HepG2 (cell line): Measurements from ENCODE around the gene NEU4. TPM values are rescaled to one million over a fixed set of nuclear protein-coding genes. Genes with fewer than 3 reads are reported as not detected.

Source experiments
- EHMT2 ChIP-seq: fragments of 200-600 bp; sonication (generic); IDR thresholded peaks from 2 replicates; pipeline ENCODE4 v1.7.0; 2017; ENCODE audit warnings: antibody characterized with exemption, low read depth, low read length, borderline replicate concordance
- ELF1 ChIP-seq: sonication (generic); formaldehyde crosslinking; IDR thresholded peaks from 2 replicates; pipeline ENCODE4 v1.4.0; 2020; ENCODE audit warnings: missing genetic modification reagents
- FLYWCH1 ChIP-seq: sonication (generic); formaldehyde crosslinking; IDR thresholded peaks from 2 replicates; pipeline ENCODE4 v1.8.1; 2023; ENCODE audit warnings: mild to moderate bottlenecking, missing genetic modification reagents
- IKZF4 ChIP-seq: sonication (generic); formaldehyde crosslinking; IDR thresholded peaks from 2 replicates; pipeline ENCODE4 v1.5.1; 2020; ENCODE audit warnings: borderline replicate concordance, mild to moderate bottlenecking, low read depth, missing genetic modification reagents; ENCODE audit errors: not compliant biosample characterization
- IRX3 ChIP-seq: sonication (generic); formaldehyde crosslinking; IDR thresholded peaks from 2 replicates; pipeline ENCODE4 v1.8.1; 2023; ENCODE audit warnings: mild to moderate bottlenecking, low read depth, missing genetic modification reagents, borderline replicate concordance
- MXI1 ChIP-seq: IDR thresholded peaks from 3 replicates; pipeline ENCODE4 v1.6.1; 2012; ENCODE audit warnings: low read depth, low read length, inconsistent platforms, borderline replicate concordance
- PITX1 ChIP-seq: sonication (generic); formaldehyde crosslinking; IDR thresholded peaks from 2 replicates; pipeline ENCODE4 v1.5.1; 2020; ENCODE audit warnings: mild to moderate bottlenecking, missing genetic modification reagents
- RCOR2 ChIP-seq: IDR thresholded peaks from 2 replicates; pipeline ENCODE4 v1.6.1; 2016; ENCODE audit warnings: missing biosample characterization, missing genetic modification reagents
- TBL1XR1 ChIP-seq: fragments of 150-350 bp; IDR thresholded peaks from 2 replicates; pipeline ENCODE4 v1.6.1; 2014; ENCODE audit warnings: borderline replicate concordance, low read length; ENCODE audit not compliant: partially characterized antibody
- ZMYM3 ChIP-seq: sonication (generic); formaldehyde crosslinking; IDR thresholded peaks from 2 replicates; pipeline ENCODE4 v1.5.1; 2020; ENCODE audit warnings: mild to moderate bottlenecking, missing genetic modification reagents
- ZNF292 ChIP-seq: sonication (generic); formaldehyde crosslinking; IDR thresholded peaks from 2 replicates; pipeline ENCODE4 v1.8.1; 2022; ENCODE audit warnings: mild to moderate bottlenecking, low read depth, missing genetic modification reagents, borderline replicate concordance
- ZNF564 ChIP-seq: sonication (generic); formaldehyde crosslinking; IDR thresholded peaks from 2 replicates; pipeline ENCODE4 v1.8.1; 2023; ENCODE audit warnings: mild to moderate bottlenecking, missing genetic modification reagents
- ZNF652 ChIP-seq: IDR thresholded peaks from 2 replicates; pipeline ENCODE4 v1.6.1; 2016; ENCODE audit warnings: low read depth, borderline replicate concordance
- polyA plus RNA-seq, 8 experiments: library from polyadenylated mRNA; depleted of rRNA in 3 of 8; stranded (reverse) in 7 of 8; unstranded in 1 of 8; fragments of >200 nt; fragmentation: Illumina TruSeq in 4 of 8; extraction: Trizol in 4 of 8; gene quantifications; 2 replicates each; pipeline versions ENCODE4 v1.2.1 to v1.2.3, GENCODE V29; 2011 to 2016; ENCODE audit warnings: low read depth in 4 of 8, missing spikeins in 1 of 8, mixed read lengths in 1 of 8; ENCODE audit not compliant: insufficient read depth in 1 of 8
- total RNA-seq, 5 experiments: library from RNA; depleted of rRNA; stranded (reverse); fragments of >200 nt; fragmentation: Illumina TruSeq; extraction: Trizol; gene quantifications; 2 replicates each; pipeline ENCODE4 v1.2.3, GENCODE V29; 2016; ENCODE audit warnings: low read depth in 1 of 5
- TF ChIP-seq, protein P1 (sequence below): sonication (generic); formaldehyde crosslinking; IDR thresholded peaks from 2 replicates; pipeline ENCODE4 v1.4.0; 2020; ENCODE audit warnings: missing genetic modification reagents
- TF ChIP-seq, protein P2 (sequence below): sonication (generic); formaldehyde crosslinking; IDR thresholded peaks from 2 replicates; pipeline ENCODE4 v1.5.0; 2020; ENCODE audit warnings: mild to moderate bottlenecking, missing genetic modification reagents, borderline replicate concordance

NEU4 gene
- total and polyA plus RNA-seq, 2 of the 13 experiments (the other 11 are each of a cell fraction or from before 2014, with no cell fraction given): 53.5 to 107 TPM

DNA sequence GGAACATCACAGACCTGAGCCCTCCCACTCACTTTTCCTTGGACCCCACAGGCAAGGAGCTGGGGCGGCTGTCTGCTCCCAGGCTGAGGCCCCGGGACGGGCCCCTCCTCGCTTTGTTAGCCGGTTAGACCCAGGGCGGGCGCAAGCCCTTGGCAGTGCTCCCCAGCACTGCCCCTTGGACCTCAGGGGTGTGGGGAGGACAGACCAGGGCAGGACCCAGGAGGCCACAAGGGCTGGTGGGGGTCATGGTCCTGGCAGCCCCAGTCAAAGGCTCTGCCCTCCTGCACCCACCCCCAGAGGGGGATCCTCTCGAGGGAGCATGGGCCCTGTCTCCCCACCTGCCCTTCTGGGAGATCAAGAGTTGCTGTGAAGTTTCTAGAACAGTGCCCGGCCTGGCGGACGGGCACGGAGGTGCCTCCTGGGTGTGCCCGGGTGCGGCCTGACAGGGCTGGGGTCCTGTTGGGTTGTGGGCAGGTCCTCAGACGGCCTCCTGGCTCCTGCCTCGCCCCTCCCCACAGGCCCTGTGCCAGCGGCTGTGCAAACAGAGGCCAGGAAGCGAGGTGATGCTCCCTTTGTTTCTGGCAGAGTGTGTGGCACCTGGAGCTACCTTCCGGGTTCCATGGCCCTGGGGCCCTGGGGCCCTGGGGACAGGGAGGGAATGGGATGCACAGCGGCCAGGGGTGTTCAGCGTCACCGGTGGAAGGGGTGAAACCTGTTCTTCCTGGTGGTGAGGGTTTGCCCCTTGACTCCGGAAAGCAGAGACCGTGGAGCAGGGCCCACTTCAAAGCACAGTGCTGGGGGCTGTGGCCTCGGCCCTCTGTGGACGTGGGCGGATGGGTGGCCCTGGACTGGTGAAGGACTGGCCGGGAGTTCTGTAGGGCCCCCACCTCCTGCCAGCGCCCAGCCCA is 35.2 kb upstream of the NEU4 start (continued):
- TF ChIP-seq ZMYM3 (CRISPR knock-in tag) (peak; percentile 80), TBL1XR1 (no peak), IKZF4 (CRISPR knock-in tag) (no peak), RCOR2 (CRISPR knock-in tag) (0 out of 2 replicates have a peak, but pooled peaks have one; percentile 51), FLYWCH1 (CRISPR knock-in tag) (no peak), ZNF564 (CRISPR knock-in tag) (no peak; the same call in 1 of the 2 replicates), ZNF292 (CRISPR knock-in tag) (no peak; the same call in 1 of the 2 replicates), IRX3 (CRISPR knock-in tag) (no peak), ELF1 (CRISPR knock-in tag) (peak; percentile 91), EHMT2 (no peak), MXI1 (no peak), PITX1 (CRISPR knock-in tag) (no peak; the same call in 1 of the 2 replicates), ZNF652 (CRISPR knock-in tag) (no peak)
- TF ChIP-seq, protein P1, sequence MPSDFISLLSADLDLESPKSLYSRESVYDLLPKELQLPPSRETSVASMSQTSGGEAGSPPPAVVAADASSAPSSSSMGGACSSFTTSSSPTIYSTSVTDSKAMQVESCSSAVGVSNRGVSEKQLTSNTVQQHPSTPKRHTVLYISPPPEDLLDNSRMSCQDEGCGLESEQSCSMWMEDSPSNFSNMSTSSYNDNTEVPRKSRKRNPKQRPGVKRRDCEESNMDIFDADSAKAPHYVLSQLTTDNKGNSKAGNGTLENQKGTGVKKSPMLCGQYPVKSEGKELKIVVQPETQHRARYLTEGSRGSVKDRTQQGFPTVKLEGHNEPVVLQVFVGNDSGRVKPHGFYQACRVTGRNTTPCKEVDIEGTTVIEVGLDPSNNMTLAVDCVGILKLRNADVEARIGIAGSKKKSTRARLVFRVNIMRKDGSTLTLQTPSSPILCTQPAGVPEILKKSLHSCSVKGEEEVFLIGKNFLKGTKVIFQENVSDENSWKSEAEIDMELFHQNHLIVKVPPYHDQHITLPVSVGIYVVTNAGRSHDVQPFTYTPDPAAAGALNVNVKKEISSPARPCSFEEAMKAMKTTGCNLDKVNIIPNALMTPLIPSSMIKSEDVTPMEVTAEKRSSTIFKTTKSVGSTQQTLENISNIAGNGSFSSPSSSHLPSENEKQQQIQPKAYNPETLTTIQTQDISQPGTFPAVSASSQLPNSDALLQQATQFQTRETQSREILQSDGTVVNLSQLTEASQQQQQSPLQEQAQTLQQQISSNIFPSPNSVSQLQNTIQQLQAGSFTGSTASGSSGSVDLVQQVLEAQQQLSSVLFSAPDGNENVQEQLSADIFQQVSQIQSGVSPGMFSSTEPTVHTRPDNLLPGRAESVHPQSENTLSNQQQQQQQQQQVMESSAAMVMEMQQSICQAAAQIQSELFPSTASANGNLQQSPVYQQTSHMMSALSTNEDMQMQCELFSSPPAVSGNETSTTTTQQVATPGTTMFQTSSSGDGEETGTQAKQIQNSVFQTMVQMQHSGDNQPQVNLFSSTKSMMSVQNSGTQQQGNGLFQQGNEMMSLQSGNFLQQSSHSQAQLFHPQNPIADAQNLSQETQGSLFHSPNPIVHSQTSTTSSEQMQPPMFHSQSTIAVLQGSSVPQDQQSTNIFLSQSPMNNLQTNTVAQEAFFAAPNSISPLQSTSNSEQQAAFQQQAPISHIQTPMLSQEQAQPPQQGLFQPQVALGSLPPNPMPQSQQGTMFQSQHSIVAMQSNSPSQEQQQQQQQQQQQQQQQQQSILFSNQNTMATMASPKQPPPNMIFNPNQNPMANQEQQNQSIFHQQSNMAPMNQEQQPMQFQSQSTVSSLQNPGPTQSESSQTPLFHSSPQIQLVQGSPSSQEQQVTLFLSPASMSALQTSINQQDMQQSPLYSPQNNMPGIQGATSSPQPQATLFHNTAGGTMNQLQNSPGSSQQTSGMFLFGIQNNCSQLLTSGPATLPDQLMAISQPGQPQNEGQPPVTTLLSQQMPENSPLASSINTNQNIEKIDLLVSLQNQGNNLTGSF (CRISPR knock-in tag): no peak
- TF ChIP-seq, protein P2, sequence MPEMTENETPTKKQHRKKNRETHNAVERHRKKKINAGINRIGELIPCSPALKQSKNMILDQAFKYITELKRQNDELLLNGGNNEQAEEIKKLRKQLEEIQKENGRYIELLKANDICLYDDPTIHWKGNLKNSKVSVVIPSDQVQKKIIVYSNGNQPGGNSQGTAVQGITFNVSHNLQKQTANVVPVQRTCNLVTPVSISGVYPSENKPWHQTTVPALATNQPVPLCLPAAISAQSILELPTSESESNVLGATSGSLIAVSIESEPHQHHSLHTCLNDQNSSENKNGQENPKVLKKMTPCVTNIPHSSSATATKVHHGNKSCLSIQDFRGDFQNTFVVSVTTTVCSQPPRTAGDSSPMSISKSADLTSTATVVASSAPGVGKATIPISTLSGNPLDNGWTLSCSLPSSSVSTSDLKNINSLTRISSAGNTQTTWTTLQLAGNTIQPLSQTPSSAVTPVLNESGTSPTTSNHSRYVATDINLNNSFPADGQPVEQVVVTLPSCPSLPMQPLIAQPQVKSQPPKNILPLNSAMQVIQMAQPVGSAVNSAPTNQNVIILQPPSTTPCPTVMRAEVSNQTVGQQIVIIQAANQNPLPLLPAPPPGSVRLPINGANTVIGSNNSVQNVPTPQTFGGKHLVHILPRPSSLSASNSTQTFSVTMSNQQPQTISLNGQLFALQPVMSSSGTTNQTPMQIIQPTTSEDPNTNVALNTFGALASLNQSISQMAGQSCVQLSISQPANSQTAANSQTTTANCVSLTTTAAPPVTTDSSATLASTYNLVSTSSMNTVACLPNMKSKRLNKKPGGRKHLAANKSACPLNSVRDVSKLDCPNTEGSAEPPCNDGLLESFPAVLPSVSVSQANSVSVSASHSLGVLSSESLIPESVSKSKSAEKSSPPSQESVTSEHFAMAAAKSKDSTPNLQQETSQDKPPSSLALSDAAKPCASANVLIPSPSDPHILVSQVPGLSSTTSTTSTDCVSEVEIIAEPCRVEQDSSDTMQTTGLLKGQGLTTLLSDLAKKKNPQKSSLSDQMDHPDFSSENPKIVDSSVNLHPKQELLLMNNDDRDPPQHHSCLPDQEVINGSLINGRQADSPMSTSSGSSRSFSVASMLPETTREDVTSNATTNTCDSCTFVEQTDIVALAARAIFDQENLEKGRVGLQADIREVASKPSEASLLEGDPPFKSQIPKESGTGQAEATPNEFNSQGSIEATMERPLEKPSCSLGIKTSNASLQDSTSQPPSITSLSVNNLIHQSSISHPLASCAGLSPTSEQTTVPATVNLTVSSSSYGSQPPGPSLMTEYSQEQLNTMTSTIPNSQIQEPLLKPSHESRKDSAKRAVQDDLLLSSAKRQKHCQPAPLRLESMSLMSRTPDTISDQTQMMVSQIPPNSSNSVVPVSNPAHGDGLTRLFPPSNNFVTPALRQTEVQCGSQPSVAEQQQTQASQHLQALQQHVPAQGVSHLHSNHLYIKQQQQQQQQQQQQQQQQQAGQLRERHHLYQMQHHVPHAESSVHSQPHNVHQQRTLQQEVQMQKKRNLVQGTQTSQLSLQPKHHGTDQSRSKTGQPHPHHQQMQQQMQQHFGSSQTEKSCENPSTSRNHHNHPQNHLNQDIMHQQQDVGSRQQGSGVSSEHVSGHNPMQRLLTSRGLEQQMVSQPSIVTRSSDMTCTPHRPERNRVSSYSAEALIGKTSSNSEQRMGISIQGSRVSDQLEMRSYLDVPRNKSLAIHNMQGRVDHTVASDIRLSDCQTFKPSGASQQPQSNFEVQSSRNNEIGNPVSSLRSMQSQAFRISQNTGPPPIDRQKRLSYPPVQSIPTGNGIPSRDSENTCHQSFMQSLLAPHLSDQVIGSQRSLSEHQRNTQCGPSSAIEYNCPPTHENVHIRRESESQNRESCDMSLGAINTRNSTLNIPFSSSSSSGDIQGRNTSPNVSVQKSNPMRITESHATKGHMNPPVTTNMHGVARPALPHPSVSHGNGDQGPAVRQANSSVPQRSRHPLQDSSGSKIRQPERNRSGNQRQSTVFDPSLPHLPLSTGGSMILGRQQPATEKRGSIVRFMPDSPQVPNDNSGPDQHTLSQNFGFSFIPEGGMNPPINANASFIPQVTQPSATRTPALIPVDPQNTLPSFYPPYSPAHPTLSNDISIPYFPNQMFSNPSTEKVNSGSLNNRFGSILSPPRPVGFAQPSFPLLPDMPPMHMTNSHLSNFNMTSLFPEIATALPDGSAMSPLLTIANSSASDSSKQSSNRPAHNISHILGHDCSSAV (CRISPR knock-in tag): no peak
